CD4-positive, alpha-beta T cell treated with Interleukin-15 for 1 hour (primary cell): Measurements from ENCODE around the gene CCDC183.

Experiments
- DNase-seq: peaks from one replicate; pipeline ENCODE4 v3.0.0-alpha.2; 2020

CCDC183 gene

DNA sequence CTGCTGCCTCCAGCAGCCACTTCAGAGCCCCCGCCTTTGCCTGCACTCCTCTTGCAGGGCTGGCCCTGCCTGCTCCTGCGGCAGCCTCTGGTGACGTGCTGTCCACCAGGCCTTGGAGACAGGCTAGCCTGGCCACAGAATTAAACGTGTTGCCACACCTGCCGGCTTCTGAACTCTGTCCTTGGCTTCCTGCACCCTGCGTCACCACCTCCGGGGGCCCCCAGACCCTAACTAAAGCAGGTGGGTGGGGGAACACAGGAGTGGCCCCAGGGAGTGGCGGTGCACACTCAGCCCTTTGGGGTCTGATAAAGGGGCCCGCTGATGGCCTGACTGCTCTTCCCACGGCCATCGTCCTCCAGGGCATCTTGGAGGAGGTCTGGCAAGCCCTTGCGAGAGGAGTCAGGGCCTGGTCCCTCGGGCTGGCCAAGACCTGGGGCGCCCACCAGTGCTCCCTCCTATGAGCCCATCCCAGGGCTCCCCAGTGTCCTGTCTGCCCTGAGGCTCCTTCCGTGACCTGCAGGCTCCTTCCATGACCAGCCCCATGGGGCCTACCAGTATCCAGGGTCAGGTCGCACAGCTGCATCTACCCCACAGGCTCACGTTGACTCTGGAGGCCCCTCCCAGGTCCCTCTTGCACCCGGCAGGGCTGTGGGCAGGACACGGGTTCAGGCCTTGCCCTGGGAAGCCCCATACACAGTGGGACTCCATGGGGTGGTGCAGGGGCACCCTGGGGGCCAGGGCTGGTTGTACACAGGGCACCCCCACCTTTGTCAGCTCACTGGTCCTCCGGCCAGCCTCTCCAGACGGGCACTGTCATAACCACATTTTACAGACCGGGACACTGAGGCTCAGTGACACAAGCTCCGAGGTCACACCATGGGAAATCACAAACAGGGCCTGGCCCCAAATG lies 55.0 kb downstream of the CCDC183 start:
- no peak for DNase-seq

DNA sequence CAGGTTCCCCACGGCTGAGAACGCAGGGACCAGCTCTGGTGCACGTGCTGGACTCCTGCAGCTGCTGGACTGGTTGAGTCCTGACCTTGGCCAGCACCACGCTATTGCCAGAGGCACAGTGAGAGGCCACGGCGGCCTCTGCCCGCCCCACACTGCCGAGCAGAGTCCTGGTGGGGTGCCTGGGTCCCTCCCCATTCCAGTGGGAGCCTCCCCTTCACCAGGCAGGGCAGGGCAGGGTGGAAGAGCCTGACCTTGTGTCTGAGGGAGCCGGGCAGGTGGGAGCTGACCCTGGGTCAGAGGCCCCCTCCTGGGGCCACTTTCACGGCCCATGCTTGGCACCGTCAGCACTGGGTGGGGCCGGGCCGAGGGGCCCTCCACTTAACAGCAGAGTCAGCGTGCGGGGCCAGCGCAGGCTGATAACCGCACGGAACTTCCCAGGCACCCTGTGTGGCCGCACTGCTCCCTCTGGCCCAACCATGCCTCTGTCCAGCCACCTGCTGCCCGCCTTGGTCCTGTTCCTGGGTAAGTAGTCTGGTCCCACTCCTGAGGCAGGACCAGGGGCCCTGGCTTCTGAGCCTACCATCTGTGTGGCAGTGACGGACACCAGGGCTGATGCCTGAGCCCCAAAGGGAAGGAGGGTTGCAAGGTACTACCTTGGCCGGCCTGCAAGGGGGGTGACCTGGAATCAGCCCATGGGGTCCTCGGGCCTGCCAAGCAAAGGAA lies 56.0 kb downstream of the CCDC183 start, which contains the start of gene MAMDC4:
Gene MAMDC4 (plus strand): TSS at position 406 of the 723 bp plus-strand sequence. CDS start 71 bp downstream, at position 477.
- no peak for DNase-seq

DNA sequence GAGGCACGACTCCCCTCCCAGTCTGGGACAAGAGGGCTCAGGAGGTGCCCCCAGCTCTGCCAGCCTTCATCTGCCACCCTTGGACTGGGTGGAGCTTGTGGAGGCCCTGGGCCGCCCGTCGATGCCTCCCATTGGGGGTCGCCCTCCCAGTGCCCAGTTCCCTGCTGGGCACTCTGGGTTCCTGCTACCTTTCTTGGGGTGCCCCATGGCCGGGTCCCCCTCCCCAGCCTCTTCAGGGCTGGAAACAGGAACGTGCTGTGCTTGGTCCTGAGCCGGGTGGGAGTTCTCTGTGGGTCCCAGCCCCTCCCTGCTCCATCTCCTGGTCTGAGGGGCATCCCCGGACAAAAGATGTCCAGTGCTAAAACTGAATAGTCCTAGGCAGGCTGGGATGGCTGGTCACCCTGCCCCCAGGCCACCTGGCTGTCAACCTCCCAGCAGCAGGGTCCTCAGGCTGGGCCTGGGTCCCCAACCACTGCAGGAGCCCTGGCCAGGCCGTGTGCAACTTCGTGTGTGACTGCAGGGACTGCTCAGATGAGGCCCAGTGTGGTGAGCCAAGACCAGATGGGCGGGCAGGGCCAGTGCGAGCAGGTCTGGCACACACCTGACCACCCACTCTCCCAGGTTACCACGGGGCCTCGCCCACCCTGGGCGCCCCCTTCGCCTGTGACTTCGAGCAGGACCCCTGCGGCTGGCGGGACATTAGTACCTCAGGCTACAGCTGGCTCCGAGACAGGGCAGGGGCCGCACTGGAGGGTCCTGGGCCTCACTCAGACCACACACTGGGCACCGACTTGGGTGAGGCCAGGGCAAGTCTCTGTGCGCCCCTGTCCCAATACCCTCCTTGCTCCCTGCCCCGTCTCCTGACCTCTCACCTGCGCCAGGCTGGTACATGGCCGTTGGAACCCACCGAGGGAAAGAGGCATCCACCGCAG lies 56.8 kb downstream of the CCDC183 start:
- no peak for DNase-seq

DNA sequence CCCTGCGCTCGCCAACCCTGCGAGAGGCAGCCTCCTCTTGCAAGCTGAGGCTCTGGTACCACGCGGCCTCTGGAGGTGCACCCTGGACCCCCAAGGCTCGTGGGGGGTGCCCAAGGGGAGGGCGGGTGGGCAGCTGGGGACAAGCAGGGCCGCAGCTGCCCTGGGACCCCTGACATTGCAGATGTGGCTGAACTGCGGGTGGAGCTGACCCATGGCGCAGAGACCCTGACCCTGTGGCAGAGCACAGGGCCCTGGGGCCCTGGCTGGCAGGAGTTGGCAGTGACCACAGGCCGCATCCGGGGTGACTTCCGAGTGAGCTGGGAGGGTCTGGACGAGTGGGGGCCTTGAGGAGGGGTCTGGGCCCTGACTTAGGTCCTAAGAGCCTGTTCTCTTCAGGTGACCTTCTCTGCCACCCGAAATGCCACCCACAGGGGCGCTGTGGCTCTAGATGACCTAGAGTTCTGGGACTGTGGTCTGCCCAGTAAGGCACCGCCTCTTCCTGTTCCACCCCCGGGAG lies 57.5 kb downstream of the CCDC183 start:
- no peak for DNase-seq

DNA sequence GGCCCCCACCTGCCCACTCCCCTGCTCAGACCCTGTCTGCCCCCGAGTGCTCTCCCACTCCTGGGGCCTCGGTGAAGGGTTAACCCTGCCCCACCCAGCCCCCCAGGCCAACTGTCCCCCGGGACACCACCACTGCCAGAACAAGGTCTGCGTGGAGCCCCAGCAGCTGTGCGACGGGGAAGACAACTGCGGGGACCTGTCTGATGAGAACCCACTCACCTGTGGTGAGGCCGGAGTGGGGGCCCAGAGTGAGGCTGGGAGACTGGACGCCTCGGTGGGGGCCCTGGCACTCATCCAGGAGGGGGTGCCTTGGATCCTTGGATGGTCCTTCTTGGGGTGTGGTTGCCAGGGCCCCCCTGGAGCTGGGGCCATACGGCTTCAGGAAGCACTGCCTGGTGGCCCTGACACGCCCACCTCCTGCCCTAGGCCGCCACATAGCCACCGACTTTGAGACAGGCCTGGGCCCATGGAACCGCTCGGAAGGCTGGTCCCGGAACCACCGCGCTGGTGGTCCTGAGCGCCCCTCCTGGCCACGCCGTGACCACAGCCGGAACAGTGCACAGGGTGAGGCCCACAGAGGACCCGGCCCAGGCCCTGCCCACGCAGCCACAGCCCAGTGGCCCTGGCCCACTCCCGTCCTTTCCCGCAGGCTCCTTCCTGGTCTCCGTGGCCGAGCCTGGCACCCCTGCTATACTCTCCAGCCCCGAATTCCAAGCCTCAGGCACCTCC lies 58.1 kb downstream of the CCDC183 start:
- DNase-seq: no peak

DNA sequence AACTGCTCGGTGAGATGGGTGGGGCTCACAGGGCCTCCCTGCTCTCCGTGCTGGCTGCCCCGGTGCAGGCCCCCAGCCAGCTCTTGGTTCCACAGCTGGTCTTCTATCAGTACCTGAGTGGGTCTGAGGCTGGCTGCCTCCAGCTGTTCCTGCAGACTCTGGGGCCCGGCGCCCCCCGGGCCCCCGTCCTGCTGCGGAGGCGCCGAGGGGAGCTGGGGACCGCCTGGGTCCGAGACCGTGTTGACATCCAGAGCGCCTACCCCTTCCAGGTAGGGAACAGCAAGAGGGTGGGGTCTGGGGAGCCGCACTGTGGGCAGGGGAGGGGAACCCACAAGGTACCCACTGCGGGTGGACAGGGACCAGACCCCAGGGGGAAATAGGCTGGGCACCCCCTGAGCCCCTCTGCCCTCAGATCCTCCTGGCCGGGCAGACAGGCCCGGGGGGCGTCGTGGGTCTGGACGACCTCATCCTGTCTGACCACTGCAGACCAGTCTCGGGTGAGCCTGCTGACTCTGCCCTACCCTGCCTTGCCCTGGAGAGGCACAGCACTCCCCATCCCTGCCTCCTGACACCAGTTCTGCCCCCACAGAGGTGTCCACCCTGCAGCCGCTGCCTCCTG lies 58.8 kb downstream of the CCDC183 start:
- no peak for DNase-seq

DNA sequence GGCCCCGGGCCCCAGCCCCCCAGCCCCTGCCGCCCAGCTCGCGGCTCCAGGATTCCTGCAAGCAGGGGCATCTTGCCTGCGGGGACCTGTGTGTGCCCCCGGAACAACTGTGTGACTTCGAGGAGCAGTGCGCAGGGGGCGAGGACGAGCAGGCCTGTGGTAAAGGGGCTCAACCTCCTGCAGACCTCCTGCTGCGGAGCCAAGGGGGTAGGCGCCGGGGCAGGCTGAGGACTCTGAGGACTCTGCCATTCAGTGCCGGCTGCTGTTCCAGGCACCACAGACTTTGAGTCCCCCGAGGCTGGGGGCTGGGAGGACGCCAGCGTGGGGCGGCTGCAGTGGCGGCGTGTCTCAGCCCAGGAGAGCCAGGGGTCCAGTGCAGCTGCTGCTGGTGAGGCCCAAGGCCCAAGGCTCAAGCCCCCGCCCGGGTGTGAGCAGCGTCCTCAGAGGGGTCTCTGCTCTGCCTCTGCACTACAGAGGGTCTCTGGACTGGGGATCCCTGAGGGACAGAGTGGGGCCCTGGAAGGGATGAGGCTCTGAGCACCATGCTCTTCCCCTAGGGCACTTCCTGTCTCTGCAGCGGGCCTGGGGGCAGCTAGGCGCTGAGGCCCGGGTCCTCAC lies 59.4 kb downstream of the CCDC183 start:
- DNase-seq: no peak

DNA sequence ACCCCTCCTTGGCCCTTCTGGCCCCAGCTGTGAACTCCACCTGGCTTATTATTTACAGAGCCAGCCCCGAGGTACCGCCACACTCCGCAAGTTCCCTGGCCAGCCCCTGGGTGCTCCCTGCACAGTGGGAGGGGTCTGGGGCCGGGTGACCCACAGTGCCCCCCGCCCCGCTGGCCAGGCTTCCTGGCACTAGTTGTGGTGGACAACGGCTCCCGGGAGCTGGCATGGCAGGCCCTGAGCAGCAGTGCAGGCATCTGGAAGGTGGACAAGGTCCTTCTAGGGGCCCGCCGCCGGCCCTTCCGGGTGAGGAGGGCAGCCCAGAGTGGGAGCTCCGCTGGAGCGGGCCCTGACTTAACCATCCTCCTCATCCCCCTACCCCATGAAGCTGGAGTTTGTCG lies 59.9 kb downstream of the CCDC183 start:
- no peak for DNase-seq

DNA sequence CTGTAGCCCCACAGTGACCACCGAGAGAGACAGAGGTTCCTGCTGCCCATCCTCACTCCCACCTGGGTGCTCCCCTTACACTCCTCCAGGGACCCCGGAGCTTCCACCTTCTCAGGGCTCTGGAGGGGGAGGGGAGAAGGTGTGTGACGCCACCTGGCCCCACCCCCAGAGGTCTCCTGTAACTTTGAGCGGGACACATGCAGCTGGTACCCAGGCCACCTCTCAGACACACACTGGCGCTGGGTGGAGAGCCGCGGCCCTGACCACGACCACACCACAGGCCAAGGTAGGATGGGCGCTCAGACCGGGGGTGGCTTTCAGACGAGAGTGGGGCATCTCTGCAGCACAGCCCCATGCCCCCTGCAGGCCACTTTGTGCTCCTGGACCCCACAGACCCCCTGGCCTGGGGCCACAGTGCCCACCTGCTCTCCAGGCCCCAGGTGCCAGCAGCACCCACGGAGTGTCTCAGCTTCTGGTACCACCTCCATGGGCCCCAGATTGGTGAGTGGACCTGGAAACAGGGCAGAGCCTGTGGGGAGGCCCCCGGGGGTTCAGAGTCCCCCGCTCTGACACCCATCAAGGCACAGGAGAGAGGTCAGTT lies 60.5 kb downstream of the CCDC183 start:
- no peak for DNase-seq

DNA sequence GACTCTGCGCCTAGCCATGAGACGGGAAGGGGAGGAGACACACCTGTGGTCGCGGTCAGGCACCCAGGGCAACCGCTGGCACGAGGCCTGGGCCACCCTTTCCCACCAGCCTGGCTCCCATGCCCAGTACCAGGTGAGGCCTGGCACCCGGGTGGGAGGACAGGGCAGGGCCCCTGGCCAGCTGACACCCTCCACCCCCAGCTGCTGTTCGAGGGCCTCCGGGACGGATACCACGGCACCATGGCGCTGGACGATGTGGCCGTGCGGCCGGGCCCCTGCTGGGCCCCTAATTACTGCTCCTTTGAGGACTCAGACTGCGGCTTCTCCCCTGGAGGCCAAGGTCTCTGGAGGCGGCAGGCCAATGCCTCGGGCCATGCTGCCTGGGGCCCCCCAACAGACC lies 61.0 kb downstream of the CCDC183 start:
- DNase-seq: no peak
